HG03196 (cell line): ENCODE measurements around the gene BRAF.
"Not testable (repeated sequence)": the region's sequence is repeated elsewhere in the genome, so short reads cannot be mapped to it uniquely, and the experiment has no call there.

ENCODE experiments used
- ATAC-seq: cut with Tn5 transposase; IDR thresholded peaks from one replicate; pipeline ENCODE4 v1.9.1; 2021; ENCODE audit not compliant: unreplicated experiment

BRAF gene

DNA sequence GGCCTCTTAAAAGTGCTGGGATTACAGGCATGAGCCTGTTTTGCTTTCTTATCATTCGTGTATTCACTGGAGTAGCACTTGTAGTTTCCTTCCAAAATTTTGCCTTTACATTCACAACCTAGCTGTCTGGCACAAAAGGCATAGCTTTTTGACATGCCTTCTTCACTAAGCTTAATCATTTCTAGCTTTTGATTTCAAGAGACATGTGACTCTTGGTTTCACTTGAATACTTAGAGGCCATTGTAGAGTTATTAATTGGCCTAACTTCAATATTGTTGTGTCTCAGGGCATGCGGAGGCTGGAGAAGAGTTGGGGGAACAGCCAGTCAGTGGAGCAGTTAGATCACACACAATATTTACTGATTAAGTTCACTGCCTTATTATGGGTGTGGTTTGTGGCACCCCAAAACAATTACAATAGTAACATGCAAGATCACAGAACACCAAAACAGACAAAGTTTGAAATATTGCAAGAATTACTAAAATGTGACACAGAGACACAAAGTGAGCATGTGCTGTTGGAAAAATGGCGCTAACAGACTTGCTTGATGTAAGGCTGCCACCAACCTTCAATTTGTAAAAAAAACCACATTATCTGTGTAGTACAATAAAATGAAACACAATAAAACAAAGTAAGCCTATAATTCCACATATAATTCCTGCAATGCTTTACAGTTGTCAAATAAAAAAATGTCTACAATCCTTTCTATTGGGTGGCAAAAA, 43.1 kb downstream of the BRAF start:
- ATAC-seq, result peak; percentile 50

DNA sequence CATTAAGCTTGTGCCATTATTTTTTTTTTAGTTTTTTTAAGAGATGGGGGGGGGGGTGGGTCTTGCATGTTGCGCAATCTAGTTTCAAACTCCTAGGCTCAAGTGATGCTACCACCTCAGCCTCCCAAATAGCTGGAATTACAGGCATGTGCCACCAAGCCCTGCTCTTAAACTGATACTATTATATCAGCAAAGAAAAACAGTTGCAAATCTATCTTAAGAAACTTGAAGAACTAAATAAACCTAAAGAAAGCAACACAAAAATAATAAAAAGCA, 47.5 kb downstream of the BRAF start:
- no peak for ATAC-seq

DNA sequence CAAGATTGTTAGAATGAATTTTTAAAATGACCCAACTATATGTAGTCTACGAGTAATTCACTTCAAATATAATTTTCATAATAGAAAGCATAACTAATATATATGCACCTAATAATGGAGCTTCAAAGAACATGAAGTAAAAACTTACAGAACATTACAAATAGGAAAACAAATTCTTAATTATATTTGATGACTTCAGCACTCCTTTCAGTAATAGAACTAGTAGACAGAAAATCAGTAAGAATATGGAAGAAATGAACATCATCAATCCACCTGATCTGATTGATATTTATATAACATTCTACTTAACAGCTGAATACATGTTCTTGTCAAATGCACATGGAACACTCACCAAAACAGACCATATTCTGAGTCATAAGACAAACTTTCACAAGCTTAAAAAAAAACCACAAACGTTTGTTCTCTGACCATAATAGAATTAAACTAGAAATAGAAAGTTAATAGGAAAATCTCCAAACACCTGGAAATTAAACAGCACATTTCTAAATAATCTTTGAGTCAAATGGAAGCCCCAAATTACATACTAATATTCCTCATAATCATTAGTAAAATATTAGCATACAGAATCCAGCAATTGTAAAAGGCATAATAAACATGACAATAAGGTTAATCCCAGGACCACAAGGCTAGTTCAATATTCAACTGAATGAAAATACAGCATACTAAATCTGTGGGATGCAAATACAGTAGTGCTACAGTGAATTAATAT, 48.0 kb downstream of the BRAF start:
- ATAC-seq, result peak; percentile 80

DNA sequence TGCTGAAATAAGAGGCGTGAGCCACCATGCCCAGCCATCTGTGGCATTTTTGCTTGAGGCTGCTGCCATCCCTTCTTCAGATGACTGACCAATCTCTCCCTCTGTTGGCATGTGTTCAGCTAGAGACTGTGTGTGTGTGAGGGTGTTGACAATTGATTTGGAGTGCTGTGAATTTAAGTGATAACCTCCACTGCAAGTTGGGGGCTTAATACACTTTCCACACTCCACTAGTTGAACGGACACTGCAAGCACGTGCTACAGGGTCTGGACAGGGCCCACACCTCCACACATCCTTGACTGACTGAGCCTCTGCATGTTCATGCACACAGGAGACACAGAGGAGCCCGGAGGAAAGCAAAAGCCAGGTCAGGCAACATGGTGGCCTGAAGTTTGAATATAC, 51.3 kb downstream of the BRAF start:
- no peak for ATAC-seq

DNA sequence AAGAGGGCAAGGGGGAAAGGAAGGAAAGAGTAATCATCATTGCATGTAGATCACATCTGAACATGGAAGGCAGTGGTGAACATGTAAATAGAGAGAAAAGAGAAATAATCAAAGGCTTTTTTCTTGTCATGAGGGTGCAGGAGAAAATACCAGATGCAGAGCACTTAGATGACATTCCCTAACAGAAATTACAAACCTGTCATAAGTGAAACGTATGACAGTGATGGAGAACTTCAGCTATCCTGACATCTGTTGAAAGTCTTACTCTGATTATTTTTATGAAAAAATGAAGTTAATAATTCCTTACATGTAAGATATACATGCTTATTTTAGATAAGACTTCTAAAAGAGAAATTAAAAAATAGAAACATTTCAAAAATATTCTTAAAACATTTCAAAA, 54.7 kb downstream of the BRAF start:
- no peak for ATAC-seq

DNA sequence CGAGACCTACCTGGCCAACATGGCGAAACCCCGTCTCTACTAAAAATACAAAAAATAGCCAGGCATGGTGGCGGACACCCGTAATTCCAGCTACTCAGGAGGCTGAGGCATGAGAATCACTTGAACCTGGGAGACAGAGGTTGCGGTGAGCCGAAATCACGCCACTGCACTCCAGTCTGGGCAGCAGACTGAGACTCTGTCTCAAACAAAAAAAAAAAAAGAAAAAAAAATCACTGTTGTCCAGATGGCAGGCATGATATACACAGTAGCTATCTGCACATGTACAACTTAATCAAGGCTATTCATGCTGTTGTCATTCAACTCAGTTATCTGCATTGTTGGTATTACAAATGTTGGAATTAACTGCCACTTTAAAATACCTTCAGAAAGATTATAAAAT, 55.3 kb downstream of the BRAF start:
- ATAC-seq, result no peak

DNA sequence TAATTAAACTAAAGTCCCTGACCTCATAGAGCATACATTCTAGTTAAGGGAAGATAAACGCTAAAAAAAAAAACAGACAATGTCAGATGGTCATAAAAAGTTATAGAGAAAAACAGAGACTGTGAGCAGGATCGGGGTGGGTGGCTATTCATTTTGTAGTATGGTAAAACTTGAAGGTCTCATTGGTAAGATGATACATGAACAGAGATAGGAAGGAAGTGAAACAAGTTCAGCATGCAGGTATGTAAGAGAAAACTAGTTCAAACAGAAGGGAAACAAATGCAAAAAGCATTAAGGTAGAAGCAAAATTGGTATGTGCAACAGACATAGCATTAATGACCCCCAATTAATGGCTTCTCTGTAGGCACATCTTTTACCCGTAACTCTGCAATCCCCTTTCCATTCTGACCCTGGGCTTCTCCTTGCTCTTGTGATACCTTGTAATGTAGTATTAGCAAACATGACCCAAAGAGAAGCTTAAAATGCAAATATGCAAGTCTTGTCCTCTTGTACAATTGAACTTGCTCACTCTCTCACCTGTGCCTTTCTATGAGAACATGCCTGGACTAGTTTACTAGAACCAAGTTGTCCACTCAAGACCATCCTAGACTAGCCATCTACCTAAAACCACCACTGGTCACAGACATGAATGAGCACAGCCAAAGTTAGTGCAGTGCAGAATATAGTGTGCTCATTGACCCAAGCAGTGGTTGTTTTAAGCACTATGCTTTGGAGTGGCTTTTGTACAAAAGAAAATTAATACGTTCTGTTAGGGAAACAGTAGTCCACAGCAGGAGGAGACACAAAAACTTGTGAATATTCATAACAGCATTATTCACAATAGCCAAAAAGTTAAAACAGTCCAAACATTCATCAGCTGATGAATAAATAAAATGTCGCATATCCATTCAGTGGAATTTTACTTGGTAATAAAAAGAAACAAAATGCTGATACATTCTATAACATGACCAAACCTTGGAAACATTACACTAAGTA, 57.0 kb downstream of the BRAF start:
- no peak for ATAC-seq

DNA sequence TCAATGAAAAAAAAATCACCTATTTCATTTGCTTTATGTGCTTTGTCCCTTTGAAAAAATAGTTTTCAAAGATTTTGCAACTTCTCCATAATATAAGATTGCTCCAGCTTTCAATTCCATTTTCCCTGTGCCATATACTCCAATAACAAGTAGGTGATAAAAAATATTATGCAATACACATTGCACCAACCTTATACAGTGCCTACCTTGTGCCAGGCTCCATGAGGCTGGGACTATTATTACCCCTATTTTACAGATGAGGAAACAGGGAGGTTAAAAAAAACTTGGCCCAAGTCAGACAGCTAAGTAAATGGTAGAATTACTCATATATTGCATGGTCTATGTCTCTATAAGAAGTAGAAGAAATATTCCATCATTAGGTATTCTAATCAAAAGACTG, 57.8 kb downstream of the BRAF start:
- no peak for ATAC-seq

DNA sequence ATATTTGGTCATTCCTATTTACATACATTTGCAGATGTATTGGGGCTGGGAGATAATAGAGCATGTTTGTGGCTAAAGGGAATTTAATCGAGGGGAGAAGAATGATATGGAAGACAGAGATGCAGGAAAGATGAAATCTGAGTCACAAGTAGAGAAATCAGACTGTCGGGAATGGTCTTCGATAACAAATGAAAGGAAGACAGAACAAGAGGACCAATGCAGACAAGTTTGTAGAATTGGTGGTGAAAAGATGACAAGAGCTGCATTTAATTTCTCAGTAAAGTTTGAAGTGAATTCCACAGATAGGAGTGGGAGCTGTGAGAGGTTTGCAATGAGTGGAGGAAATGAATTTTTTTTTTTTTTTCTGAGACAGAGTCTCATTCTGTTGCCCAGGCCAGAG, 60.0 kb downstream of the BRAF start:
- ATAC-seq, result no peak

DNA sequence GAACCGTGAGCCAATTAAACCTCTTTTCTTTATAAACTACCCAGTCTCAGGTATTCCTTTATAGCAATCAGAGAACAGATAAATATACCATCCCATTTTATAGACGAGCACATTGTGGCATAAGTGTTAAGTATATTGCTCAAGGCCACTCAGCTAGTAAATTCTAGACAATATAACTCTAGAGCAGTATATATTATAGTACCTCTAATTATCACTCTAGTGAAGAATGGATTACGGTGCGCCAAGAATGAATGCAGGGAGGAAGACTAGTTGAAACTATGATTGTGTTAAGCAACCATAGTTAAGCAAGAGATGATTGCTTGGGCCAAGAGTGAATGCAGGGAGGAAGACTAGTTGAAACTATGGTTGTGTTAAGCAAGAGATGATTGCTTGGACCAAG, 60.9 kb downstream of the BRAF start:
- ATAC-seq, result no peak

DNA sequence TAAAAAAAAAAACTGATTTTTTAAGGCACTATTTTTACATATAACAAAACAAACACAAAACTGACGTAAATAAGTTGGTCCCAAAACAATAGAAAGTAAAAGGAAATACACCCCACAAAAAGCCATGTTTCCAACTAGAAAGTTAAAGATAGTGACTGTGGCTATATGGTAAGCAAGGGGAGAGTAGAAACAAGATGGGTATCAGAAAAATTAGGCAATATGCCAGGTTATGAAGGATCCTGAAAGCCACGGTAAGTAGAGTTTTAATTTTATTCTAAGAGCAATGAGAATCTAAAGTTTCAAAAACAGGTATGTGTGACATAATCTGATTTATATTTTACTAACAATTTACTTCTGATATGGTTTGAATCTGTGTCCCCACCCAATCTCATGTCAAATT, 61.5 kb downstream of the BRAF start:
- ATAC-seq, result no peak

DNA sequence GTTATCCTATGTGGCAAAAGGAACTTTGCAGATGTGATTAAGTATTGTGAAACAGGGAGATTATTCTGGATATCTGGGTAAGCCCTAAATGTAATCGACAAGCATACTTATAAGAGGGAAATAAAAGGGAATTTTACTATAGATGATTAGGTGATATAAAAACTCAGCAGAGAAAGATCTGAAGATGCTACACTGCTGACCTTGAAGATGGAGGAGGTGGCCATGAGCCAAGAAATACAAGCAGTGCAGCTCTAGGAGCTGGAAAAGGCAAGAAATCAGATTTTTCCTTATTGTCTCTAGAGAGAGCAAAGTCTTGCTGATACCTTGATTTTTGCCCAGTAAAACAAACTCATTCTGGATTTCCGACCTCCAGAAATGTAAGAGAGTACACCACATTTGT, 67.7 kb downstream of the BRAF start:
- ATAC-seq, result no peak

DNA sequence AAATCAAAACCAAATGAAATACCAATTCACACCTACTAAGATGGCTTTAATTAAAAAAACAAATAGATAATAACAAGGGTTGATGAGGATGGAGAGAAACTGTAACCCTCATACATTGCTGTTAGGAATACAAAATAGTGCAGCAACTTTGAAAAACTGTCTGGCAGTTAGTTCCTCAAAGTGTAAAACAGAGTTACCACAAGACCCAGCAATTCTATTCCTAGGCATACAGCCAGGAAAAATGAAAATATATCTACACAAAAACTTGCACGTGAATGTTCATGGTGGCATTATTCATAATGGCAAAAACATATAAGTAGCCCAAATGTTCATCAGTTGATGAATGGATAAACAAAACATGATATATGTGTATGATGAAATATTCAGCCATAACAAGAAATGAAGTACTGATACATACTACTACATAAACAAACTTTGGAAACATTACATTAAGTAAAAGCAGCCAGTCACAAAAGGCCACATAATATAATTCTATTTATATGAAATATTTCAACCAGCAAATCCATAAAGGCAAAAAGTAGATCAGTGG, 83.5 kb downstream of the BRAF start:
- no peak for ATAC-seq

DNA sequence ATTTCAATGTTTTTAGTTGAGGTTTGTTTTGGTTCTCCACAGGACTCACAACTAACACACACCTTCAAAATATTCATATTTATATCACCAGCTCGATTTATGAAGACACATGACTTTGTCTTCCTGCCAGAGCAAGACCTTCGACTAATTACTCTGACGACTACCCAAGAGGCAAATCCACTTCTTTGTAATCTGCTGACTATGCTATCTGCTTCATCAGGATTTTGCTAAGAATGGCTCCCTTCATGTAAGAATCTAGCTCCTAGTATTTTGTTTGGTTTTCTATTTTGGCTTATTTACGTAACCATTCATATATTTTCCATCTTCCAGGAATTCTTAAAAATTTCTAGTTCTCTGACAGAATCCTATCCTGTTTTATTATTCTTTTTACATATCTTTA, 93.0 kb downstream of the BRAF start:
- no peak for ATAC-seq

DNA sequence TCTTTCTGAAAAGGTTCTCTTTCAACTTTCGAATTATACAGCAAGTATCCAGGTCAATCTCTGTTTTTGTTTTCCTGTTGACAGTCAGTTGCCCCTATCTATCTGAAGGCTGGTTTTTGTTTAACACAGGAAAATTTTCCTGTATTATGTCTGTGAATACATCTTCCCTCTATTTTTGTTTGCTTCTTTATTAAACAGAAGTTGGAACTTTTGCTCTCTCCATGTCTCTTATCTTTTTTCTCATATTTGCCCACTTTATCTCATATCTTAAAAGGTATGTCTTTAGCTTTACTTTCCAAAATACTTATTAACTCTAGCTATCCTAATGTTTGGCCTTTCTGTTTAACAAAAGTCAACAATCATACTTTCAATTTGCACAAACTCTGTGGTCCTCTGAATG, 95.0 kb downstream of the BRAF start:
- ATAC-seq, result no peak

DNA sequence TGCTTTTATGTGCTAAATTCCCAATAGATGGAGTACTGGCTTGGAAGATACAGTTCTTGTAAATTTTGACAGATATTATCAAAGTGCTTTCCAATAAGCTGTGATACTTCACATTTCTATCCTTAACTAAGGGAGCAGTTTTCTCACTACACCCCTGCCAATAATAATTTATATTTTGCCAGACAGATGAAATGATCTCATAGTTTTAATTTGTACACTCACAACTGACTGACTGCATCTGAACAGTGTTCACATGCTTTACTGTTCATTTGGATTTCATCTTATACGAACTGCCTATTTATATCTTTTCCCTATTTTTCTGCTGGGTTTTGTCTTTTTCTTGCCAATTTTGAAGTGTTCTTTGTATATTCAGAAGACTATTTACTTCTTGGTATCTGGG, 96.0 kb downstream of the BRAF start:
- no peak for ATAC-seq

DNA sequence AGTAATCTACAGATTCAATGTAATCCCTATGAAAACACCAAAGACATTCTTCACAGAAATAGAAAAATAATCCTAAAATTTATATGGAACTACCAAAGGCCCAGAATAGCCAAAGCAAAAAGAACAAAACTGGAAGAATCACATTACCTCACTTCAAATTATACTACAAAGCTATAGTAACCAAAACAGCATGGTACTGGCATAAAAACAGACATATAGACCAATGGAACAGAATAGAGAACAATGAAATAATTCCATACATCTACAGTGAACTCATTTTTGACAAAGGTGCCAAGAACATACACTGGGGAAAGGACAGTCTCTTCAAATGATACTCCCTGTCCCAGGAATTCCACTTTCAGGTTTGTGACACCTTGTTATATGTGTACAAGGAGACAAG, 107.3 kb downstream of the BRAF start:
- ATAC-seq, result not testable (repeated sequence)

DNA sequence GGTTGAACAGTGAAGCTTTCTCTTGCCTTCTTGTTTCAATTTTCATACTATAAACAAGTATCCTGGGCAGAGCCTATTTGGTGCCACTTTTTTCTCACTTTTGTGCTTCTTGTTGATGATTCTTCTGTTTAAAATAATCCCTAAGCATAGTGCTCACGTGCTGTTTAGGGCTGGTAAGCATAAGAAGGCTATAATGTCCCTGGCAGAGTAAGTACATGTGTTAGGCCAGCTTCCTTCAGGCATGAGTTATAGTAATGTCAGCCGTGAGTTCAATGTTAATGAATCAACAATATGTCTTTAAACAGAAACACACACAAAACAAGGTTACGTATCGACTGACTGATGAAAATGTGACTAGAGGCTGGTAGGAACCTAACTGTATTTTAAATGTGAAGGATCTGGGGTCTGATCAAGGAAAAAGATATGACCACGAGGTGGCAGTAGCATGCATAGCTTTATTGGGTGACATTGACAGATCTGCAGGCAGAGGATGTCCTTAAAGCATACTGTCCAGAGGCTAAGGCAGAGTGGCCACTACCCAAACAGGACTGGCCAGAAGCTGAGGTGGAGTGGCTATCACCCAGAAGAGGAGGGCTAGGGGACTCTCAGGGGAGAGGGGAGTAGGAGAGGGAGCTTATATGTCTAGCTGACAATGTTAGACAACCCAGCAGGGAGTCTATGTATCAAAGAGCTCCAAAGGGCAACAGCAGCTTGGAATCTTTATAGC, 113.7 kb downstream of the BRAF start:
- no peak for ATAC-seq

DNA sequence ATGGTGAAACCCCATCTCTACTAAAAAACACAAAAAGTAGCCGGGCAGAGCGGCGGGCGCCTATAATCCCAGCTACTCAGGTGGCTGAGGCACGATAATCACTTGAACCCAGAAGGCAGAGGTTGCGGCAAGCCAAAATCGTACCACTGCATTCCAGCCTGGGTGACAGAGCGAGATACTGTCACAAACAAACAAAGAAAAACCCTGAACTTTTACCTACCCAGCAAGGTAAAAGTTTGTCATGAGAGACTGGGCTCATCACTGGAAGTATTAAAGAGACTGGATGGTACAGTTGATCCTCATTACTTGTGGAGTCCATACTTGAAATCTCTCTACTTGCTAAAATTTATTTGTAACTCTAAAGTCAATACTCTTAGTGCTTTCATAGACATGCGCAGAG, 114.3 kb downstream of the BRAF start:
- ATAC-seq, result no peak

DNA sequence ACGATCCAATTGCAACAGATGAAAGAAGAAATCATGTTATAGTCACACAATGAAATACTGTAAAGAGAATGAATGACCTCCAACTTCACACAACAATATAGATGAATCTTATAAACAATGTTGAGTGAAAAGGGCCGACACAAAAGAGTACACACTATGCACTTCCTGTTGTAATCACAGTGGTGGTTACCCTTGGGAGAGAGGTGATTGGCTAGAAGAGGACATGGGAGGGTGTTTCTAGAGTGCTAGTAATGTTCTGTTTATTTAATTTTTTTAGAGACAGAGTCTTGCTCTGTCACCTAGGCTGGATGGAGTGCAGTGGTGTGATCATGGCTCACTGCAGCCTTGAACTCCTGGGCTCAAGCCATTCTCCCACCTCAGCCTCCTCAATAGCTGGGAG, 145.8 kb downstream of the BRAF start:
- no peak for ATAC-seq

DNA sequence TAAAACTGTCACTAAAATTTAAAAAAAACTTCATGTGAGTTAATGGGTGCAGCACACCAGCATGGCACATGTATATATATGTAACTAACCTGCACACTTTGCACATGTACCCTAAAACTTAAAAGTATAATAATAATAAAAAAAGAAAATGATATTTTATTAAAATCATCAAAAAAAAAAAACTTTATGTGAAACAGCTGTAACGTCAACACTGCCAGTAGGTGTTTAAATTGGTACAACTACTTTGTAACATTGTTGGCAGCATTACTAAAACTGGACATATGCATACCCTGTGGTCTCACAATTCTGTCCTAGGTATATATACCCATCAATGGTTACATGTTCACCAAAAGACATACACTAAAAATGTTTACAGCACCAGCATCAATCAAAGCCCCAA, 146.2 kb downstream of the BRAF start:
- no peak for ATAC-seq
